Measurements from ENCODE around the gene CEP43.

DNA sequence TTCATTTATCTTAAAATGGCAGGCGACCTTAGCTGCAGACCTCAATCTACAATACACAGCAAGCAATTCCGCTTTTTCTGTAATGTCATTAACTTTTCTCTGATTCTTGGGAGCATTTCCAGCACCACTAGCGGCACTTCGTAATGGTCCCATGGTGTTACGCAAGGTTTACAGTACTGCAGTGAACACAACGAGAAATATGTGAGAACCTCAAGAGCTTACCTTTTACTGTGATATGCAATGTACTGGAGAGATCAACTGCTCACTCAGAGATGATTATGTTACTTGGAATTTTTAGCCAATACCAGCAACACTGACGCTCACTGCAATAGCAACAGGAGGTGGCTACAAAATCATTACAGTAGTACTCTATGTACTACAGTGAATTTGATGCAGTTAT, 2.8 kb upstream of the CEP43 start:
- TF ChIP-seq, protein P1, sequence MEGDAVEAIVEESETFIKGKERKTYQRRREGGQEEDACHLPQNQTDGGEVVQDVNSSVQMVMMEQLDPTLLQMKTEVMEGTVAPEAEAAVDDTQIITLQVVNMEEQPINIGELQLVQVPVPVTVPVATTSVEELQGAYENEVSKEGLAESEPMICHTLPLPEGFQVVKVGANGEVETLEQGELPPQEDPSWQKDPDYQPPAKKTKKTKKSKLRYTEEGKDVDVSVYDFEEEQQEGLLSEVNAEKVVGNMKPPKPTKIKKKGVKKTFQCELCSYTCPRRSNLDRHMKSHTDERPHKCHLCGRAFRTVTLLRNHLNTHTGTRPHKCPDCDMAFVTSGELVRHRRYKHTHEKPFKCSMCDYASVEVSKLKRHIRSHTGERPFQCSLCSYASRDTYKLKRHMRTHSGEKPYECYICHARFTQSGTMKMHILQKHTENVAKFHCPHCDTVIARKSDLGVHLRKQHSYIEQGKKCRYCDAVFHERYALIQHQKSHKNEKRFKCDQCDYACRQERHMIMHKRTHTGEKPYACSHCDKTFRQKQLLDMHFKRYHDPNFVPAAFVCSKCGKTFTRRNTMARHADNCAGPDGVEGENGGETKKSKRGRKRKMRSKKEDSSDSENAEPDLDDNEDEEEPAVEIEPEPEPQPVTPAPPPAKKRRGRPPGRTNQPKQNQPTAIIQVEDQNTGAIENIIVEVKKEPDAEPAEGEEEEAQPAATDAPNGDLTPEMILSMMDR (conservative IDR thresholded peaks at IDR 0.05 in 1 of 2, IDR thresholded peaks at IDR 0.05 in 1 of 2; ENCODE audit: extremely low read depth in 1 of 2, insufficient read depth in 1 of 2, low read depth in 1 of 2, low read length in 2 of 2): no peak
- no peak for TF ChIP-seq EZH2 (IDR thresholded peaks at IDR 0.05; ENCODE audit: borderline replicate concordance, low read length)

Measured in mammary epithelial cell (primary cell).